Suprapubic skin (tissue), 4 donors: Measurements from ENCODE around the gene HIRA. TPM values are rescaled to one million over a fixed set of nuclear protein-coding genes. Genes with fewer than 3 reads are reported as not detected.

Experiments used
- DNase-seq, 2 donors: peaks; one replicate each; pipeline ENCODE4 v3.0.0-alpha.2; 2019; ENCODE audit warnings: low spot score in 2 of 2
- H3K27ac ChIP-seq: fragments of 200-600 bp; sonication (generic); one replicate; pipeline ENCODE4 v1.5.1; 2019
- H3K27me3 ChIP-seq: fragments of 200-600 bp; sonication (generic); one replicate; pipeline ENCODE4 v1.5.1; 2019
- H3K36me3 ChIP-seq: fragments of 200-600 bp; sonication (generic); one replicate; pipeline ENCODE4 v1.5.1; 2019
- H3K4me1 ChIP-seq: fragments of 200-600 bp; sonication (generic); one replicate; pipeline ENCODE4 v1.5.1; 2019
- H3K4me3 ChIP-seq: fragments of 200-600 bp; sonication (generic); one replicate; pipeline ENCODE4 v1.5.1; 2019; ENCODE audit warnings: mild to moderate bottlenecking
- H3K9me3 ChIP-seq: fragments of 200-600 bp; sonication (generic); one replicate; pipeline ENCODE4 v1.5.1; 2019
- CTCF ChIP-seq, 2 donors: fragments of 200-600 bp in 1 of 2; fragments of 450-650 bp in 1 of 2; sonication (generic) in 1 of 2; IDR thresholded peaks; one replicate each; pipeline ENCODE4 v1.5.1; 2016 to 2019; ENCODE audit warnings: antibody characterized with exemption in 2 of 2, mild to moderate bottlenecking in 1 of 2, moderate library complexity in 1 of 2
- EP300 ChIP-seq: sonication (generic); formaldehyde crosslinking; IDR thresholded peaks from one replicate; pipeline ENCODE4 v1.6.1; 2017; ENCODE audit warnings: antibody characterized with exemption
- POLR2A ChIP-seq, 2 donors: fragments of 450-650 bp; IDR thresholded peaks; one replicate each; pipeline ENCODE4 v1.6.1; 2017; ENCODE audit warnings: antibody characterized with exemption in 2 of 2, mild to moderate bottlenecking in 2 of 2, moderate library complexity in 2 of 2
- POLR2AphosphoS5 ChIP-seq, 3 donors: sonication (generic); formaldehyde crosslinking; IDR thresholded peaks; one replicate each; pipeline ENCODE4 v1.6.1; 2017; ENCODE audit warnings: antibody characterized with exemption in 3 of 3
- WGBS: methylation state at CpG from one replicate; pipeline ENCODE4 v1.1.5; 2018; 5-methylcytosine and 5-hydroxymethylcytosine counted together
- total RNA-seq, 4 donors: library from RNA; depleted of rRNA; stranded (reverse); fragments of >200 nt; gene quantifications; one replicate each; pipeline ENCODE4 v1.1.0, GENCODE V29; 2016

Gene HIRA
- total RNA-seq, 4 donors from 2014 or later, result 17.7 to 25.1 (median 22.5) TPM

- no peak for DNase-seq
- Histone ChIP-seq H3K36me3 (no peaks in the 10 kb centered on the region), H3K4me3 (no peak overlapping the region), H3K27ac (no peak overlapping the region), H3K27me3 (no peaks in the 10 kb centered on the region), H3K4me1 (peaks cover 3% of the 10 kb centered on the region), H3K9me3 (no peaks in the 10 kb centered on the region)
- WGBS, result 76% methylated on average over 5 of the region's 5 CpGs
- TF ChIP-seq EP300 (no peak), POLR2AphosphoS5 (IDR thresholded peaks at IDR 0.05) (no peak), CTCF (IDR thresholded peaks at IDR 0.05) (no peak), POLR2A (IDR thresholded peaks at IDR 0.05) (no peak)
Measured at GRCh38 chr22:19419464-19420178, 11.9 kb downstream of the HIRA start.

GRCh38 chr22:19419086-19419463, 12.5 kb downstream of the HIRA start:
- no peak for DNase-seq
- no peak for TF ChIP-seq POLR2AphosphoS5 (IDR thresholded peaks at IDR 0.05)
- TF ChIP-seq EP300, result no peak
- TF ChIP-seq CTCF (IDR thresholded peaks at IDR 0.05), result no peak
- no peak for TF ChIP-seq POLR2A (IDR thresholded peaks at IDR 0.05)
- Histone ChIP-seq H3K9me3 (no peaks in the 10 kb centered on the region), H3K36me3 (no peaks in the 10 kb centered on the region), H3K27me3 (no peaks in the 10 kb centered on the region), H3K4me1 (peaks cover 3% of the 10 kb centered on the region), H3K4me3 (no peak overlapping the region), H3K27ac (no peak overlapping the region)
- WGBS, result 87% methylated on average over 5 of the region's 5 CpGs

- no peaks in the 10 kb centered on the region for H3K4me1 ChIP-seq
- WGBS, result 93% methylated on average over 4 of the region's 4 CpGs
Measured at GRCh38 chr22:19412923-19413322, 18.6 kb downstream of the HIRA start.

DNA sequence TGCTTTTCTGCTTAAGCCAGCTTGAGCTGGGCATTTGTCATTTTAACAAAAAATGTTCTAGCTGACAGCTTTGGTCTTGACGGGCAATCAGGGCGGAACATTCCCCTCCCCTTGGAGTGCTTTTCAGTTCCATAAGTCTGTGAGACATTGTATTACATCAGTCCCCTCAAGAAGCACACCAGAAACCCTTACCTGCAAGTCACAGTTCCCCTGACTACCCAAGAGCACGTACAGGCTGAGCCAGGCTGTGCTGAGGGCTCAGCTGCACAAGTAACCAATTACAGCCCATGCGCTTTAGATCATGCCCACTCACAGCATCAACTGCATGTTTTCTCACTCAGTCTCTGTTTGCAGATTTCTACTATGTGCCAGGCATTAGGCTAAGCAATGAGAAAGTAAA, 19.1 kb downstream of the HIRA start:
- no peak for DNase-seq
- Histone ChIP-seq H3K36me3 (peaks cover 26% of the 10 kb centered on the region), H3K9me3 (no peaks in the 10 kb centered on the region), H3K27ac (no peak overlapping the region), H3K4me1 (no peaks in the 10 kb centered on the region), H3K27me3 (no peaks in the 10 kb centered on the region), H3K4me3 (no peak overlapping the region)
- TF ChIP-seq CTCF (IDR thresholded peaks at IDR 0.05), result no peak
- no peak for TF ChIP-seq POLR2AphosphoS5 (IDR thresholded peaks at IDR 0.05)
- TF ChIP-seq POLR2A (IDR thresholded peaks at IDR 0.05), result no peak
- no peak for TF ChIP-seq EP300
- 98% methylated on average over 4 of the region's 4 CpGs for WGBS

More at GRCh38 chr22:19412923-19413322, 18.6 kb downstream of the HIRA start:
- no peak for DNase-seq
- H3K36me3 ChIP-seq, result peaks cover 21% of the 10 kb centered on the region
- no peaks in the 10 kb centered on the region for H3K27me3 ChIP-seq
- H3K9me3 ChIP-seq, result no peaks in the 10 kb centered on the region
- no peak overlapping the region for H3K4me3 ChIP-seq
- no peak overlapping the region for H3K27ac ChIP-seq
- TF ChIP-seq POLR2AphosphoS5 (IDR thresholded peaks at IDR 0.05) (no peak), CTCF (IDR thresholded peaks at IDR 0.05) (no peak), EP300 (no peak), POLR2A (IDR thresholded peaks at IDR 0.05) (no peak)

DNA sequence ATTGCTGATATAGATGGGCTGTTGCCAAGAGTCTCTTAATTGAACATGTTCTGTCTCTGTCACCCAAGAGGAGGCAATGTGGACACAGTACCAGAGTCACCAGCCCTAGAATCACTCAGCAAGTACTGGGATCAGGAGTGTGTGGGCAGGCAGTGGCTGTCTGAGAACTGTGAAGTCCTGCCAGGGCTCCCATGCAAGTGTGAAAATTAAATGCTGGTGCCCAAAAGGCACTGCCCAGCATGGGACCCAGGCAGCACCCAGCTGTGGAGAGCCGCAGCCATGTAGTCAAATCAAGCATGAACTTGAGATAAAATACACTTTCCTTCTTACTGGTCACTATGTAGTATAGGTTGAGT, 19.9 kb downstream of the HIRA start:
- no peak overlapping the region for H3K4me3 ChIP-seq
- H3K27me3 ChIP-seq, result no peaks in the 10 kb centered on the region
- WGBS, result 100% methylated on average over 1 of the region's 1 CpG
- H3K36me3 ChIP-seq, result peaks cover 34% of the 10 kb centered on the region
- DNase-seq, result no peak
- no peak overlapping the region for H3K27ac ChIP-seq
- H3K4me1 ChIP-seq, result no peaks in the 10 kb centered on the region
- no peaks in the 10 kb centered on the region for H3K9me3 ChIP-seq
- TF ChIP-seq POLR2AphosphoS5 (IDR thresholded peaks at IDR 0.05), result no peak
- no peak for TF ChIP-seq POLR2A (IDR thresholded peaks at IDR 0.05)
- TF ChIP-seq CTCF (IDR thresholded peaks at IDR 0.05), result no peak
- TF ChIP-seq EP300, result no peak
